T-cell (primary cell): ENCODE data around the gene GRID2. TPM values are rescaled to one million over a fixed set of nuclear protein-coding genes. Genes with fewer than 3 reads are reported as not detected.

Experiments
- ATAC-seq, 4 experiments: fragments of 200-7000 bp in 3 of 4; fragments of 150-1000 bp in 1 of 4; cut with Tn5 transposase; replicated peaks in 1 of 4; 1 replicate in 3 of 4; 2 replicates in 1 of 4; pipeline ENCODE4 v1.10.0; 2021; ENCODE audit warnings: moderate library complexity in 3 of 4, mild to moderate bottlenecking in 2 of 4, moderate number of reproducible peaks in 1 of 4
- CTCF ChIA-PET, 2 donors: fragments of 300-600 bp; sonication (Branson Sonifier 250); formaldehyde crosslinking; loops; one replicate each; lab custom pipeline; 2022; ENCODE audit warnings: antibody characterized with exemption in 2 of 2; lab: Charles Lee
- POLR2A ChIA-PET, 2 donors: fragments of 300-600 bp; sonication (Branson Sonifier 250); formaldehyde crosslinking; loops; one replicate each; lab custom pipeline; 2022; ENCODE audit warnings: antibody characterized with exemption in 2 of 2; lab: Charles Lee
- DNase-seq, 35 experiments: peaks; one replicate each; pipeline versions ENCODE4 v3.0.0 to v3.0.0-alpha.2; 2013 to 2023
- H3K27ac ChIP-seq: one replicate; pipeline ENCODE4 v1.5.1; 2013; ENCODE audit warnings: low read length
- H3K27me3 ChIP-seq, 2 experiments: replicated peaks in 1 of 2; 1 replicate in 1 of 2; 2 replicates in 1 of 2; pipeline versions ENCODE4 v1.6.1 to v1.7.0; 2013; ENCODE audit warnings: low read length in 1 of 2, mixed read lengths in 1 of 2; ENCODE audit not compliant: control insufficient read depth in 2 of 2, insufficient read depth in 2 of 2; ENCODE audit errors: extremely low read depth in 1 of 2
- H3K36me3 ChIP-seq, 2 donors: 1 replicate in 1 of 2; 2 replicates in 1 of 2; pipeline versions ENCODE4 v1.6.1 to v1.7.0; 2013; ENCODE audit warnings: low read length in 1 of 2; ENCODE audit not compliant: control insufficient read depth in 2 of 2, insufficient read depth in 1 of 2; ENCODE audit errors: extremely low read depth in 1 of 2
- H3K4me1 ChIP-seq, 2 experiments: 1 replicate in 1 of 2; 2 replicates in 1 of 2; pipeline versions ENCODE4 v1.6.1 to v1.7.0; 2013; ENCODE audit warnings: low read length in 2 of 2, mixed read lengths in 1 of 2; ENCODE audit not compliant: insufficient read depth in 2 of 2, control insufficient read depth in 1 of 2; ENCODE audit errors: extremely low read depth in 1 of 2
- H3K4me3 ChIP-seq, 2 donors: 1 replicate in 1 of 2; 2 replicates in 1 of 2; pipeline versions ENCODE4 v1.5.1 to v1.7.0; 2013; ENCODE audit warnings: mild to moderate bottlenecking in 2 of 2, low read length in 1 of 2, moderate library complexity in 1 of 2; ENCODE audit not compliant: control insufficient read depth in 1 of 2; ENCODE audit errors: extremely low read depth in 1 of 2
- H3K9me3 ChIP-seq: 2 replicates; pipeline ENCODE4 v1.7.0; 2013
- H3K27ac Mint-ChIP-seq, 2 donors: one replicate each; pipeline ENCODE4 v1.8.0; 2020 to 2021; ENCODE audit warnings: mild to moderate bottlenecking in 2 of 2, mixed read lengths in 2 of 2
- H3K27me3 Mint-ChIP-seq, 2 donors: one replicate each; pipeline ENCODE4 v1.8.0; 2021 to 2022; ENCODE audit warnings: mixed read lengths in 2 of 2
- H3K36me3 Mint-ChIP-seq: one replicate; pipeline ENCODE4 v1.8.0; 2021; ENCODE audit warnings: mixed read lengths
- H3K4me1 Mint-ChIP-seq, 3 donors: one replicate each; pipeline ENCODE4 v1.8.0; 2020 to 2022; ENCODE audit warnings: mixed read lengths in 3 of 3, mild to moderate bottlenecking in 1 of 3
- H3K4me3 Mint-ChIP-seq, 3 donors: one replicate each; pipeline ENCODE4 v1.8.0; 2020 to 2022; ENCODE audit warnings: mild to moderate bottlenecking in 3 of 3, mixed read lengths in 3 of 3, moderate library complexity in 3 of 3
- H3K9me3 Mint-ChIP-seq, 3 donors: one replicate each; pipeline ENCODE4 v1.8.0; 2020 to 2022; ENCODE audit warnings: mixed read lengths in 3 of 3
- WGBS: methylation state at CpG from one replicate; pipeline ENCODE4 v1.1.5; 2013; ENCODE audit warnings: missing lambda C conversion rate; ENCODE audit not compliant: insufficient coverage; 5-methylcytosine and 5-hydroxymethylcytosine counted together
- total RNA-seq, 35 experiments: library from RNA in 6 of 35; stranded (reverse) in 6 of 35; fragments of 120-200 nt in 1 of 35; gene quantifications; one replicate each; pipeline versions ENCODE4 v1.2.1 to v1.2.4 and lab custom pipeline; 2013 to 2026

Gene GRID2
- total RNA-seq, 5 donors from 2014 or later (not counting 1 experiment from before 2014, with no cell fraction given), result 0.13 to 0.18 TPM; not detected in 3

- no peaks in the 10 kb centered on the region for H3K4me1 ChIP-seq
- H3K4me1 Mint-ChIP-seq, result no peaks in the 10 kb centered on the region
- WGBS, result no CpG with 5 or more reads among the region's 1 CpG
- ATAC-seq (no peak), DNase-seq (no peak)
- H3K27me3 Mint-ChIP-seq, result no peaks in the 10 kb centered on the region
- no peaks in the 10 kb centered on the region for H3K36me3 Mint-ChIP-seq
- H3K27ac Mint-ChIP-seq, result no peak overlapping the region
- no peaks in the 10 kb centered on the region for H3K9me3 ChIP-seq
- H3K9me3 Mint-ChIP-seq, result peaks cover 0 to 4% (median 1%) of the 10 kb centered on the region in 3 donors
- no peak overlapping the region for H3K27ac ChIP-seq
- no peak overlapping the region for H3K4me3 Mint-ChIP-seq
- POLR2A ChIA-PET, result no interaction called here
- no peaks in the 10 kb centered on the region for H3K27me3 ChIP-seq
- CTCF ChIA-PET, result no interaction called here
- no peaks in the 10 kb centered on the region for H3K36me3 ChIP-seq
- no peak overlapping the region for H3K4me3 ChIP-seq
These were observed 843.9 kb downstream of the GRID2 start for GRCh38 chr4:93147524-93148212.

DNA sequence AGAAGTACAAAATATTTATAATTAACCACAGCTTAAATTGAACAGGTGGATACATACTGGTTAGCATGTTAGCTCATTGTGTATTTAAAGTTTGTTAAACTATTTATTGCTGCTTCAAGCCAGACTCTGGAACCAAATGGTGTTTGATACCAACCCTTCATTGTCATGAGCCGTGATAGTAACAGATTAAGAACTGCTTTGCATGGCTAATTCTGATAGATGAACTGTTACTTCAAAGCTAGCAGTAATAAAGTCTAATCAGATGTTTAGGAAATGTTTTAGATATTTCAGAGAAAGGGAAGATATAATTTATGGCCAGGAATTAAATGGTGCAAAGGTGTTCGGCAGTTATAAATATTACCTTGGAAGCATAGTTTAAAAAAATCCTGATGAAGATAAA, 848.7 kb downstream of the GRID2 start:
- POLR2A ChIA-PET, result no interaction called here
- H3K36me3 Mint-ChIP-seq, result no peaks in the 10 kb centered on the region
- no peak overlapping the region for H3K4me3 Mint-ChIP-seq
- no peaks in the 10 kb centered on the region for H3K4me1 Mint-ChIP-seq
- H3K9me3 Mint-ChIP-seq, result peaks cover 9 to 15% (median 14%) of the 10 kb centered on the region in 3 donors
- H3K4me1 ChIP-seq, result no peaks in the 10 kb centered on the region
- CTCF ChIA-PET, result no interaction called here
- DNase-seq, result no peak
- no peak overlapping the region for H3K4me3 ChIP-seq
- H3K27ac Mint-ChIP-seq, result no peak overlapping the region
- no peaks in the 10 kb centered on the region for H3K36me3 ChIP-seq
- WGBS, result 86% methylated on average over 1 of the region's 2 CpGs
- no peak for ATAC-seq
- no peak overlapping the region for H3K27ac ChIP-seq
- H3K27me3 Mint-ChIP-seq, result no peaks in the 10 kb centered on the region
- H3K27me3 ChIP-seq, result no peaks in the 10 kb centered on the region
- H3K9me3 ChIP-seq, result no peaks in the 10 kb centered on the region

- H3K4me1 ChIP-seq, result no peaks in the 10 kb centered on the region
- Mint-ChIP-seq H3K27me3 (no peaks in the 10 kb centered on the region), H3K9me3 (peaks cover 9 to 15% (median 11%) of the 10 kb centered on the region in 3 donors), H3K4me1 (no peaks in the 10 kb centered on the region), H3K36me3 (no peaks in the 10 kb centered on the region), H3K4me3 (no peak overlapping the region), H3K27ac (no peak overlapping the region)
- H3K9me3 ChIP-seq, result no peaks in the 10 kb centered on the region
- no peaks in the 10 kb centered on the region for H3K27me3 ChIP-seq
- no peak overlapping the region for H3K4me3 ChIP-seq
- ChIA-PET CTCF (no interaction called here), POLR2A (no interaction called here)
- no peaks in the 10 kb centered on the region for H3K36me3 ChIP-seq
- ATAC-seq (no peak), DNase-seq (no peak)
- H3K27ac ChIP-seq, result no peak overlapping the region
- WGBS, result no CpG with 5 or more reads among the region's 2 CpGs
These were observed 854.2 kb downstream of the GRID2 start for GRCh38 chr4:93157986-93158385.

DNA sequence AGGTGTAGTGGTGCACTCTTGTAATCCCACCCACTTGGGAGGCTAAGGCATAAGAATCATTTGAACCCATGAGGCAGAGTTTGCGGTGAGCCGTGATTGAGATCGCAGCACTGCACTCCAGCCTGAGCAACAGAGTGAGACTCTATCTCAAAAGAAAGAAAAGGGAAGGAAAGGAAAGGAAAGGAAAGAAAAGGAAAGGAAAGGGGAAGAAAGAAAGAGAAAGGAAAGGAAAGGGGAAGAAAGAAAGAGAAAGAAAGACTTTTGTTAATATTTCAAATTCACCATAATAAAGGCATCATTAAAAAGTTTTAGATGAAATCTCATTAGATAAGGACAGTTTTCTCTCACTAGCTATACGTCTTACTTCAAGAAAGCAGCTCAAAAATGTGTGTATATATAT, 864.3 kb downstream of the GRID2 start:
- ChIA-PET POLR2A (no interaction called here), CTCF (no interaction called here)
- ATAC-seq (no peak), DNase-seq (no peak)
- Mint-ChIP-seq H3K4me3 (no peak overlapping the region), H3K9me3 (peaks cover 0 to 11% (median 0%) of the 10 kb centered on the region in 3 donors), H3K27me3 (no peaks in the 10 kb centered on the region), H3K27ac (no peak overlapping the region), H3K4me1 (no peaks in the 10 kb centered on the region), H3K36me3 (no peaks in the 10 kb centered on the region)
- Histone ChIP-seq H3K9me3 (no peaks in the 10 kb centered on the region), H3K27ac (no peak overlapping the region), H3K4me1 (no peaks in the 10 kb centered on the region), H3K36me3 (no peaks in the 10 kb centered on the region), H3K4me3 (no peak overlapping the region), H3K27me3 (no peaks in the 10 kb centered on the region)
- WGBS, result 89% methylated on average over 3 of the region's 4 CpGs

DNA sequence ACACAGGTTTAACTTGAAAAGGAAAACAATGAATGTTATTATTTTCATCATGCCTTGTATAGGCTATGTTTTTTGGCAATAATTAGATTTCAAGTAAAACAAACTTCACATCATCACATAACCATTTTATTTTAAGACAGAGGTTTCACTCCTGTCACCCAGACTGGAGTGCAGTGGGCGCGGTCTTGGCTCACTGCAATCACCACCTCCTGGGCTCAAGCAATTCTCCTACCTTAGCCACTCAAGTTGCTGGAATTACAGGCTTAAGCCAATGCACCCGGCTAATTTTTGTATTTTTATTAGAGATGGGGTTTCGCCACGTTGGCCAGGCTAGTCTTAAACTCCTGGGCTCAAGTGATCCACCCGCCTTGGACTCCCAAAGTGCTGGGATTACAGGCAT, 866.2 kb downstream of the GRID2 start:
- H3K27me3 Mint-ChIP-seq, result no peaks in the 10 kb centered on the region
- ATAC-seq, result no peak
- DNase-seq, result no peak
- H3K4me3 Mint-ChIP-seq, result no peak overlapping the region
- CTCF ChIA-PET, result no interaction called here
- no peaks in the 10 kb centered on the region for H3K4me1 Mint-ChIP-seq
- no peaks in the 10 kb centered on the region for H3K36me3 Mint-ChIP-seq
- H3K27ac Mint-ChIP-seq, result no peak overlapping the region
- H3K9me3 Mint-ChIP-seq, result peaks cover 0 to 5% (median 0%) of the 10 kb centered on the region in 3 donors
- 92% methylated on average over 3 of the region's 6 CpGs for WGBS
- Histone ChIP-seq H3K4me1 (no peaks in the 10 kb centered on the region), H3K4me3 (no peak overlapping the region), H3K36me3 (no peaks in the 10 kb centered on the region), H3K27ac (no peak overlapping the region), H3K9me3 (no peaks in the 10 kb centered on the region), H3K27me3 (no peaks in the 10 kb centered on the region)
- POLR2A ChIA-PET, result no interaction called here

DNA sequence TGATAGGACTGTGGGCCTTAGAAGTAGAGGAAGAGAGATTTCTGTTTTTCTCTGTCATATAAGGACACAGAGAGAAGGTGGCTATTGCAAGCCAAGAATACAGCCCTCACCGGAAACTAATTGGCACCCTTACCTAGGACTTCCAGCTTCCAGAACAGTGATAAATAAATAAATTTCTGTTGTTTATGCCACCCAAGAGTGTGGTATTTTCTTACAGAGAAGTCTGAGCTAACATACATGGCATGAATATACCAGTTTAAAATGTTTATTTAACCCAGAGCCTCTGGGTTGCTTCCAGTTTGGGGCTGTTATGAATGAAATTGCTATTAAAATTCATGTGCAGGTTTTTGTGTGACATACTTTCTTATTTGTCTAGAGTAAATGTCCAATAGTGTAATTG, 870.8 kb downstream of the GRID2 start:
- peaks cover 0 to 5% (median 4%) of the 10 kb centered on the region in 3 donors for H3K9me3 Mint-ChIP-seq
- no peaks in the 10 kb centered on the region for H3K9me3 ChIP-seq
- H3K27ac ChIP-seq, result no peak overlapping the region
- POLR2A ChIA-PET, result no interaction called here
- H3K27me3 ChIP-seq, result no peaks in the 10 kb centered on the region
- H3K4me1 Mint-ChIP-seq, result no peaks in the 10 kb centered on the region
- no peak for DNase-seq
- H3K27ac Mint-ChIP-seq, result no peak overlapping the region
- no peak for ATAC-seq
- no peak overlapping the region for H3K4me3 Mint-ChIP-seq
- CTCF ChIA-PET, result no interaction called here
- H3K36me3 Mint-ChIP-seq, result no peaks in the 10 kb centered on the region
- no CpG with 5 or more reads among the region's 1 CpG for WGBS
- H3K4me3 ChIP-seq, result no peak overlapping the region
- no peaks in the 10 kb centered on the region for H3K4me1 ChIP-seq
- no peaks in the 10 kb centered on the region for H3K36me3 ChIP-seq
- H3K27me3 Mint-ChIP-seq, result no peaks in the 10 kb centered on the region
